ENCODE results near the gene ENAH. TPM values are rescaled to one million over a fixed set of nuclear protein-coding genes. Genes with fewer than 3 reads are reported as not detected.

The ENAH gene
- polyA plus RNA-seq, 1 experiment: 40.9 TPM

DNA sequence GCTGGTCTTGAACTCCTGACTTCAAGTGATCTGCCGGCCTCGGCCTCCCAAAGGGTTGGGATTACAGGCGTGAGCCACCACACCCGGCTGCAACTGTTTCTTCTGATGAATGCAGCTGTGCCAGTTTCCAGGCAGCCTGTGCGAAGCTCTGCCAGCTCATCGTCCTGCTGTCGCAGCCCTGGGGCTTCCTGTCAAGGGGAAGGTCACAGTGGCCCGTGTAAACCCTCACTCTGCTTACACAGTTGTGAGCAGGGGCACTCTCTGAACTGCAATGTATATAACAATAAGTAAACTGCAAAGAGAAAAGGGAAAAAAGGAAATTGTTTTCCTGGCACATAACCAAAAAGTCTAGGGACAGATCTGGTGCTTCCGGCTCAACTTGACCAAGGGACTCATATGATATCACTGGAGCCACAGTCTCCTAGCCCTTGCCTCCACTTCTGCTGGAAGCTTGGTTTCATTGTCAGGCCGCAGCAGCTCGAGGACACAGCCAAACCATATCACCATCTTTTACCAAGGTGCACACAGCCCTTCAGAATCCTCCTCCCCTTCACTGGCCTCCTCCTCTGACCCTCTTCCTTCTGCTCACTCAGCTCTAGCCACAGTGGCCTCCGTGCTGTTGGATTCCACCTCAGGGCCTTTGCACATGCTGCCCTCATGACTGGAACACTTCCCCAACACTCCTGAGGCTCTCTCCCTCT is 202.3 kb downstream of the ENAH start:
- TF ChIP-seq, protein P1, sequence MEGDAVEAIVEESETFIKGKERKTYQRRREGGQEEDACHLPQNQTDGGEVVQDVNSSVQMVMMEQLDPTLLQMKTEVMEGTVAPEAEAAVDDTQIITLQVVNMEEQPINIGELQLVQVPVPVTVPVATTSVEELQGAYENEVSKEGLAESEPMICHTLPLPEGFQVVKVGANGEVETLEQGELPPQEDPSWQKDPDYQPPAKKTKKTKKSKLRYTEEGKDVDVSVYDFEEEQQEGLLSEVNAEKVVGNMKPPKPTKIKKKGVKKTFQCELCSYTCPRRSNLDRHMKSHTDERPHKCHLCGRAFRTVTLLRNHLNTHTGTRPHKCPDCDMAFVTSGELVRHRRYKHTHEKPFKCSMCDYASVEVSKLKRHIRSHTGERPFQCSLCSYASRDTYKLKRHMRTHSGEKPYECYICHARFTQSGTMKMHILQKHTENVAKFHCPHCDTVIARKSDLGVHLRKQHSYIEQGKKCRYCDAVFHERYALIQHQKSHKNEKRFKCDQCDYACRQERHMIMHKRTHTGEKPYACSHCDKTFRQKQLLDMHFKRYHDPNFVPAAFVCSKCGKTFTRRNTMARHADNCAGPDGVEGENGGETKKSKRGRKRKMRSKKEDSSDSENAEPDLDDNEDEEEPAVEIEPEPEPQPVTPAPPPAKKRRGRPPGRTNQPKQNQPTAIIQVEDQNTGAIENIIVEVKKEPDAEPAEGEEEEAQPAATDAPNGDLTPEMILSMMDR (IDR thresholded peaks at IDR 0.05; ENCODE audit: insufficient read depth, low read depth, low read length): no peak
- CTCF ChIA-PET: interaction anchor here (1.2 kb wide), 1 partner anchor 10 kb away, joined by 3 read pairs; no protein-coding TSS in a partner anchor

DNA sequence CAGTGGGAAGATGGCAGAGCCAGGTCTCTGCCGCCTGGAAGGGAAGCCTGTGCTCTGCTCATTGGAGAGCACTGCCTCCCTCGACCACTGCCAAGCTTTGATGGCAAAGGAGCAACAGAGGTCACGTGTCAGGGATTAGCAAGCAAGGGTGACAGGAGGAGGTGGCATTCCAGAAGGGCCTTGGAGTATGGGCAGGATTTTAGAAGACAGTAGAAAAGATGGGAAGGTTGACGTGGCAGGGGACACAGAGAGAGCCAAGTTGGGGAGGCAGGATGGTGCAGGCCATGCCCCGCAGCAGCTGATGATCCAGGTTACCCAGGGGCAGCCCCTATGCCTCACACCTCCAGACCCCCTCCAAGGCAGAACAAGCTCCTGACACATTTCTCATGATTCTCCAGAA is 203.1 kb downstream of the ENAH start:
- POLR2A ChIA-PET: no interaction called here
- Histone ChIP-seq H3K36me3 (ENCODE audit: control insufficient read depth, insufficient read depth, low read length) (no peaks in the 10 kb centered on the region), H3K27me3 (ENCODE audit: control insufficient read depth, insufficient read depth, low read length) (peaks cover 5% of the 10 kb centered on the region), H3K4me3 (ENCODE audit: low read depth, low read length) (no peak overlapping the region)
- DNase-seq (ENCODE audit: low read depth): no peak
- CTCF ChIA-PET: interaction anchor here (0.9 to 1.9 kb wide), 3 partner anchors 9 to 538 kb away, joined by 3 to 7 read pairs (median 4); no protein-coding TSS in a partner anchor
- TF ChIP-seq, protein P1 (IDR thresholded peaks at IDR 0.05; ENCODE audit: insufficient read depth, low read depth, low read length): no peak

More for the DNA sequence above, 202.3 kb downstream of the ENAH start:
- Histone ChIP-seq H3K4me3 (ENCODE audit: low read depth, low read length) (no peak overlapping the region), H3K36me3 (ENCODE audit: control insufficient read depth, insufficient read depth, low read length) (no peaks in the 10 kb centered on the region), H3K27me3 (ENCODE audit: control insufficient read depth, insufficient read depth, low read length) (peaks cover 5% of the 10 kb centered on the region)
- DNase-seq (ENCODE audit: low read depth): no peak
- POLR2A ChIA-PET: no interaction called here

DNA sequence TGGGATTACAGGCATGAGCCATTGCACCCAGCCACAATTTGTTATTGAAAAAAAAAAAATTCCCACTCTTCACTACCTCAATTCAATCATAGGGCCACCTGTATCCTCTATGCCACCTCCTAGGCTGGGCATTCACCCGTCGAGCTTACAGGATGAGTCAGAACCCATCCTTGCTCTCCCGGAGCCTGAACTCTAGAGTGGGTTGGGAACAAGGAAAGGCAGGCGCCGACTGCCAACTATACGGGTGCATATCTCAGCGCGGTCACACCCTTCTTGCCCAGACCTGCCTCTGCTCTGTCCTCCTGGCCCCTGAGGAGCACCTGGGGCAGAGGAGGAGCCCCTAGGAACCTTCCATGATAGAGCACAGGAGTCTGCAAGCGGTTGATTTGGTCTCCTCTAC is 203.7 kb downstream of the ENAH start:
- DNase-seq (ENCODE audit: low read depth): no peak
- ChIA-PET CTCF (interaction anchor here (0.9 to 1.9 kb wide), 3 partner anchors 8 to 538 kb away, joined by 3 to 7 read pairs (median 4); no protein-coding TSS in a partner anchor), POLR2A (no interaction called here)
- Histone ChIP-seq H3K27me3 (ENCODE audit: control insufficient read depth, insufficient read depth, low read length) (peaks cover 5% of the 10 kb centered on the region), H3K36me3 (ENCODE audit: control insufficient read depth, insufficient read depth, low read length) (no peaks in the 10 kb centered on the region), H3K4me3 (ENCODE audit: low read depth, low read length) (no peak overlapping the region)
- TF ChIP-seq, protein P1 (IDR thresholded peaks at IDR 0.05; ENCODE audit: insufficient read depth, low read depth, low read length): no peak

DNA sequence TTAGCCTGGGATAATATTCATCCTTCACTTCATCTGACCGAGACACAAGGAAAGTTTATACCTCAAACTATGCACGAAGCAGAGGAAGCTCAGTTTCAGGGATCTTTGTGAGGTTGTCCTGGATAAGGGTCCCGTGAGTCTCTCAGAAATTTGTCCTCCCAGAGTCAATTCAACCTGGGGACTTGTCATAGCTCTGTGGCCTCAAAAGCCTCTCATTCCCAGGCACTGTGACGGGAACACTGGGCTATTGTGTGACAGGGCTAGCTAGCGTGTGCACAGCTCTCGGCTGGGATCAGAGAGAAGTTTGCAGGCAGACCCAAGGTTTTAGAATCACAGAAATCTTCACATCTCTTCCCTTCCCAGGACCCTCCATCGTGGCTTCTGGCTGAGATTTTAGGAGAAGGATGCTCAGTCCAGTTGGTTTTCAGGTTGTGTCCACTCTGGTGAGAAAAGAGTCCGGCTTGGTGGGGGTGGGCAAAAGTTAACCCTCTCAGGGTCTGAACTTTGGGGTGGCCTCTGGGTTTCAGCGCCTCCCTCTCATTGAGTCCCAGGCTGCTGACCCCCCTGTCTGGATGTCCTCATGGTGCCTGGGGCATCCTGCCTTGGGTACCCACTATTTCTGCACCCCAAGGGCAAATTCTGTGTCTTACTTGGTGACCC is 204.6 kb downstream of the ENAH start:
- Histone ChIP-seq H3K4me3 (ENCODE audit: low read depth, low read length) (no peak overlapping the region), H3K27me3 (ENCODE audit: control insufficient read depth, insufficient read depth, low read length) (peaks cover 5% of the 10 kb centered on the region), H3K36me3 (ENCODE audit: control insufficient read depth, insufficient read depth, low read length) (no peaks in the 10 kb centered on the region)
- ChIA-PET CTCF (interaction anchor here (1.2 to 1.9 kb wide), 3 partner anchors 26 to 539 kb away, joined by 3 to 7 read pairs (median 4); no protein-coding TSS in a partner anchor), POLR2A (no interaction called here)
- TF ChIP-seq, protein P1 (IDR thresholded peaks at IDR 0.05; ENCODE audit: insufficient read depth, low read depth, low read length): no peak
- DNase-seq (ENCODE audit: low read depth): no peak

DNA sequence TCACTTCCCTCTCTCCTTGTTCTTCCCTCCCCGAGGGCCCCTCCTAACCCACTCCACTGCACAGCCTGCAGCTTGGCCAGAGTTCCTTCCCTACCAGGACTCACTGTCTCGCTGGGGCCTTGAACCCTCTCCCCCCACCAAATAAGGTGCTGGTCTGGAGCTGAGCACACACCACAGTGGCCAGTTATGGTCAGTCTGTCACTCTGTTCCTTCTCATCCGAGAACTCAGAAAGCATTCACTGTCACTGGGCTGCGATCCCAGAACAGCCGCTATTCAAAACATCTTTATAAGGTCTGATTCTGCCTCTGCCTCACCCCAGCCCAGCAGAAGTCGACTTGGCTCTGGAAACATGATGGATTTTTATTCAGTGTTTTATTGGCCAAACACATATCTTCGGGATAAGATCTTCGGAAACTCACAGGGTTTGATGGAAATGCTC is 205.3 kb downstream of the ENAH start:
- DNase-seq (ENCODE audit: low read depth): no peak
- no peak overlapping the region for H3K4me3 ChIP-seq (ENCODE audit: low read depth, low read length)
- TF ChIP-seq, protein P1 (IDR thresholded peaks at IDR 0.05; ENCODE audit: insufficient read depth, low read depth, low read length): no peak
- H3K27me3 ChIP-seq (ENCODE audit: control insufficient read depth, insufficient read depth, low read length): peaks cover 5% of the 10 kb centered on the region
- H3K36me3 ChIP-seq (ENCODE audit: control insufficient read depth, insufficient read depth, low read length): no peaks in the 10 kb centered on the region
- ChIA-PET CTCF (interaction anchor here (1.2 to 1.5 kb wide), 2 partner anchors 27 to 129 kb away, joined by 3 to 4 read pairs; no protein-coding TSS in a partner anchor), POLR2A (no interaction called here)

Measured in BJ (cell line).